ENCODE data around the gene ZNF654. TPM values are rescaled to one million over a fixed set of nuclear protein-coding genes. Genes with fewer than 3 reads are reported as not detected.

The ZNF654 gene
- polyA plus RNA-seq, 3 donors, result 3.0 to 7.2 (median 4.8) TPM

DNA sequence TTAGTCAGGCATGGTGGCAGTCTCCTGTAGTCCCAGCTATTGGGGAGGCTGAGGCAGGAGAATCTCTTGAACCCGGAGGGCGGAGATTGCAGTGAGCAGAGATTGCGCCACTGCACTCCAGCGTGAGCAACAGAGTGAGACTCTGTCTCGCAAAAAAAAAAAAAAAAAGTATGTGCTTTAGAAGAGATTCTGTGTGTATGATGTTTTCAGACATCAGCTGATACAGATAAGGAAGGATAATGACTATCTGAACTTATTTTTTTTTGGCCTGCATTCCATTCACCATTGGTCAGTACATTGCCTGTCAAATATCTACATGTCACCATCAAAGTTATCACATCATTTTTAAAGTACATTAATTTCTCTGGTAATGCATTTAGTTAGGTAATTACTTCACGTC lies 108.1 kb downstream of the ZNF654 start:
- Histone ChIP-seq H3K27ac (ENCODE audit: low read depth in 1 of 2, low read length in 2 of 2) (no peak overlapping the region), H3K4me2 (replicated peaks; ENCODE audit: extremely low read depth, low read length, poor library complexity, severe bottlenecking) (no peak overlapping the region), H3K9ac (ENCODE audit: insufficient read depth, low read length, poor library complexity, severe bottlenecking) (no peak overlapping the region), H2AFZ (ENCODE audit: insufficient read depth, low read depth, low read length, poor library complexity, severe bottlenecking) (no peak overlapping the region), H3K4me1 (ENCODE audit: control insufficient read depth in 1 of 2, insufficient read depth in 2 of 2, low read length in 2 of 2) (no peaks in the 10 kb centered on the region), H4K20me1 (ENCODE audit: insufficient read depth, low read length) (peaks cover 25% of the 10 kb centered on the region), H3K36me3 (replicated peaks in 1 of 2; ENCODE audit: control insufficient read depth in 1 of 2, insufficient read depth in 2 of 2, low read length in 2 of 2) (peaks cover 8 to 29% of the 10 kb centered on the region in 2 donors), H3K27me3 (ENCODE audit: control insufficient read depth in 2 of 2, insufficient read depth in 2 of 2, low read length in 2 of 2) (no peaks in the 10 kb centered on the region), H3K9me3 (replicated peaks in 1 of 2; ENCODE audit: control insufficient read depth in 1 of 2, insufficient read depth in 1 of 2, low read length in 2 of 2) (no peaks in the 10 kb centered on the region), H3K79me2 (ENCODE audit: insufficient read depth, low read length) (no peaks in the 10 kb centered on the region), H3K4me3 (replicated peaks in 1 of 3; ENCODE audit: low read depth in 2 of 3, low read length in 3 of 3) (no peak overlapping the region)
- peaks cover 0 to 2% (median 0%) of the 10 kb centered on the region in 7 donors for H3K9me3 Mint-ChIP-seq
- H3K36me3 Mint-ChIP-seq, result peaks cover 18 to 35% of the 10 kb centered on the region in 2 donors
- no peaks in the 10 kb centered on the region for H3K4me1 Mint-ChIP-seq
- intact Hi-C loops (cut with micrococcal nuclease), result no loop called here
- no peak overlapping the region for H3K4me3 Mint-ChIP-seq
- H3K27me3 Mint-ChIP-seq (ENCODE audit: low read depth in 3 of 3), result no peaks in the 10 kb centered on the region
- DNase-seq, result no peak
- TF ChIP-seq, protein P1, sequence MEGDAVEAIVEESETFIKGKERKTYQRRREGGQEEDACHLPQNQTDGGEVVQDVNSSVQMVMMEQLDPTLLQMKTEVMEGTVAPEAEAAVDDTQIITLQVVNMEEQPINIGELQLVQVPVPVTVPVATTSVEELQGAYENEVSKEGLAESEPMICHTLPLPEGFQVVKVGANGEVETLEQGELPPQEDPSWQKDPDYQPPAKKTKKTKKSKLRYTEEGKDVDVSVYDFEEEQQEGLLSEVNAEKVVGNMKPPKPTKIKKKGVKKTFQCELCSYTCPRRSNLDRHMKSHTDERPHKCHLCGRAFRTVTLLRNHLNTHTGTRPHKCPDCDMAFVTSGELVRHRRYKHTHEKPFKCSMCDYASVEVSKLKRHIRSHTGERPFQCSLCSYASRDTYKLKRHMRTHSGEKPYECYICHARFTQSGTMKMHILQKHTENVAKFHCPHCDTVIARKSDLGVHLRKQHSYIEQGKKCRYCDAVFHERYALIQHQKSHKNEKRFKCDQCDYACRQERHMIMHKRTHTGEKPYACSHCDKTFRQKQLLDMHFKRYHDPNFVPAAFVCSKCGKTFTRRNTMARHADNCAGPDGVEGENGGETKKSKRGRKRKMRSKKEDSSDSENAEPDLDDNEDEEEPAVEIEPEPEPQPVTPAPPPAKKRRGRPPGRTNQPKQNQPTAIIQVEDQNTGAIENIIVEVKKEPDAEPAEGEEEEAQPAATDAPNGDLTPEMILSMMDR (IDR thresholded peaks at IDR 0.05), result no peak
- no CpG with 5 or more reads among the region's 6 CpGs for WGBS (ENCODE audit: insufficient coverage)
- peak overlapping the region in 1 of 7 donors; percentile 13 for H3K27ac Mint-ChIP-seq

DNA sequence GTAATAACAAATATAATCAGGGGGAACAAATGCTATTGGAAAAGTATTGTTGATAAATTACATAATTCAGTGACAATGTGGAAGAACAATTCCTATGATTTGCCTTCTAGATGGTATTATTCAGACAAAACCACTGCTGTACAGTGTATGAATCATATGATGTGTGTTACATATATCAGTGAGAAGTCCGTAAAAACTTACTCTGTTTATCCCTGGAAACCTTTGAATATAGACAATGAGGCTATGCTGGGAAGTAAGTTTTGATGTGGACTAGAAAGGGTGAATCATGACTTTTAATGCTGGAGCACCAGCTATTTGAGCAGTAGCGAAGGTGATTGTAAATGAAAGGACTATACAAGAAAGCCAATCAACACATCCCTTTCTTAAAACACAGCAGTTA lies 108.6 kb downstream of the ZNF654 start:
- WGBS (ENCODE audit: insufficient coverage), result no CpG with 5 or more reads among the region's 2 CpGs
- Mint-ChIP-seq H3K36me3 (peaks cover 15 to 33% of the 10 kb centered on the region in 2 donors), H3K27ac (peak overlapping the region in 1 of 7 donors; percentile 13)

More for the DNA sequence above, 108.6 kb downstream of the ZNF654 start:
- H3K4me3 ChIP-seq (replicated peaks in 1 of 3; ENCODE audit: low read depth in 2 of 3, low read length in 3 of 3), result no peak overlapping the region
- intact Hi-C loops (cut with micrococcal nuclease), result no loop called here
- H3K79me2 ChIP-seq (ENCODE audit: insufficient read depth, low read length), result no peaks in the 10 kb centered on the region
- peaks cover 19% of the 10 kb centered on the region for H4K20me1 ChIP-seq (ENCODE audit: insufficient read depth, low read length)
- peaks cover 0 to 2% (median 0%) of the 10 kb centered on the region in 7 donors for H3K9me3 Mint-ChIP-seq
- no peaks in the 10 kb centered on the region for H3K27me3 ChIP-seq (ENCODE audit: control insufficient read depth in 2 of 2, insufficient read depth in 2 of 2, low read length in 2 of 2)
- H3K4me1 ChIP-seq (ENCODE audit: control insufficient read depth in 1 of 2, insufficient read depth in 2 of 2, low read length in 2 of 2), result no peaks in the 10 kb centered on the region
- no peak overlapping the region for H3K4me2 ChIP-seq (replicated peaks; ENCODE audit: extremely low read depth, low read length, poor library complexity, severe bottlenecking)
- no peak overlapping the region for H3K9ac ChIP-seq (ENCODE audit: insufficient read depth, low read length, poor library complexity, severe bottlenecking)
- H3K9me3 ChIP-seq (replicated peaks in 1 of 2; ENCODE audit: control insufficient read depth in 1 of 2, insufficient read depth in 1 of 2, low read length in 2 of 2), result no peaks in the 10 kb centered on the region
- no peak overlapping the region for H3K4me3 Mint-ChIP-seq
- DNase-seq, result no peak
- TF ChIP-seq, protein P1 (IDR thresholded peaks at IDR 0.05), result no peak
- no peak overlapping the region for H2AFZ ChIP-seq (ENCODE audit: insufficient read depth, low read depth, low read length, poor library complexity, severe bottlenecking)
- no peaks in the 10 kb centered on the region for H3K27me3 Mint-ChIP-seq (ENCODE audit: low read depth in 3 of 3)
- no peaks in the 10 kb centered on the region for H3K4me1 Mint-ChIP-seq
- peaks cover 5 to 23% of the 10 kb centered on the region in 2 donors for H3K36me3 ChIP-seq (replicated peaks in 1 of 2; ENCODE audit: control insufficient read depth in 1 of 2, insufficient read depth in 2 of 2, low read length in 2 of 2)
- H3K27ac ChIP-seq (ENCODE audit: low read depth in 1 of 2, low read length in 2 of 2), result no peak overlapping the region
